ENCODE results near the gene THOP1.
A peak's percentile ranks its signal among the peaks of the same experiment; 100 is the strongest.
"Not testable (repeated sequence)": the region's sequence is repeated elsewhere in the genome, so short reads cannot be mapped to it uniquely, and the experiment has no call there.

Gene THOP1

DNA sequence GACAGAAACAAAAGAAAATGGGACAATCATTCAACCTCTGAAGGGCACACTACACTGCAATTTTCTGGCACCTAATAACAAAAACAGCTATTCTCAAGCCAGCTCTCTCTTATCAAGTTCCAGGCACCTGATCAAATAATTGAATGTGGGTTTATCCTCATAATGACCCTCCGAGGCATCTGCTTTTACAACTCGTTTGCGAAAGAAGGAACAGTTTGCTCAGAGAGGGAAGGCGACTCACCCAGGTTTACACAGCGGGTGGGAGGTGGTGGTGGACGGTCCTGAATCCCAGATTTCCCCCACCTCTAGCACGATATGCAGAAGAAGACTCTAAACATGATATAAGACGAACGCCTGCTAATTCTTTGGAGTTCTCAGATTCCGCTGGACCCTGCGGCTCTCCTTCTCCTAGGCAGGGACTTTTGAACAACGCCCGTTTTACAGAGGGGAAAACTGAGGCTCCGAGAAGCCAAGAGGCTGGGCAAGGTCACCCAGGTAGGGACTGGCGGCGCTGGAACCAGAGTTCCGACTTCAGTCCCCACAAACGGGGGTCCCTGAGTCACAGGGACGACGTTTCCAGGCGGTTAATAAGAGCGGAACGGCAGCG is 2.9 kb upstream of the THOP1 start:
- Histone ChIP-seq H3K4me1 (ENCODE audit: control insufficient read depth in 2 of 2, insufficient read depth in 2 of 2, low read length in 2 of 2) (peaks cover 23 to 35% of the 10 kb centered on the region in 2 donors), H3K9ac (ENCODE audit: low read depth in 1 of 2, low read length in 2 of 2) (peak overlapping the region; percentile 99), H3K27ac (ENCODE audit: low read depth in 2 of 2, low read length in 2 of 2) (peak overlapping the region; percentile 85 to 87), H3K27me3 (ENCODE audit: control insufficient read depth in 2 of 2, insufficient read depth in 2 of 2, low read length in 2 of 2) (no peaks in the 10 kb centered on the region), H3K9me3 (ENCODE audit: control insufficient read depth in 2 of 2, low read length in 2 of 2) (no peaks in the 10 kb centered on the region), H3K36me3 (ENCODE audit: control insufficient read depth in 2 of 2, insufficient read depth in 2 of 2, low read length in 2 of 2) (peaks cover 0 to 2% of the 10 kb centered on the region in 2 donors), H3K4me3 (ENCODE audit: low read length in 2 of 2) (peak overlapping the region; percentile 72 to 89)

DNA sequence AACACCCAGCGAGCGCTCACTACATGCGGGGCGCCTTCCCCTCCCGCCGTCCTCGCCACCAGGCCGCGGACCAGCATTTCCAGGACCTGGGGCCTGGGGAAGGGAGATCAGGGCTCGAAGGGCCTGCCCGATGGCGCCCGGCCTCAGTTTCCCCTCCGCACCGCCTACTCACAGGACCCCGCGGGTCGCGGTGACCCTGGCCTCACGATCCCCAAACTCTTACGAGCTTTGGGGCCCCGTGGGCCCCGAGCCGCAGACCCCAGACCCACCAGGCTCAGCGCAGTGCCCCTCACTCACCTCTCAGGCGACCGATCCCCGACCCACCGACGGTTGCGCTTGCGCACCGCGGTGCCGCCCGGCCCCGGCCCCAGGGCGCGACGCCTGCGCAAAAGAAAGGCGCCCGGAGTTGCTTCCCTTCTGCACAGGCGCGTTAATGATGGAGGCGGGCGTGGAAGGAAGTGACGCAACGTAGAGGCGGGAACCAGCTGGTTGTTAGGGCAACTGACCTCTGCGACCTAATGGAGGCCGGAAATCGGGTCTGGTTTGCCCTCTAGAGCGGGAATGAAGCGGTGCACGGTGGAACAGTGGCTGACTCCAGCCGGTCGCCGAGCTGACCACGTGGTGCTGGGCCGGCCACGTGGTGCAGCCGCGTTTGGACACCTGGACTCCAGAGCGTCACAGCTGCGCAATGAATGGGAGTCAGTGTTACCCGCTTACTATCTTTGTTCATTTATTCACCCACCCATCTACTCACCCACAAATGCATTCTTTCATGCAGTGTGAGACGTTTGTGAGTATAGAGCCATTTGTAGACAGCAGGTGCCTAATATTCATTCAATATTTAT is 2.1 kb upstream of the THOP1 start, which contains the start of gene SGTA:
SGTA (minus strand) TSS at position 338 of the 845 bp plus-strand sequence. CDS start 14,205 bp downstream, outside the sequence.
- H3K4me3 ChIP-seq (ENCODE audit: low read length in 2 of 2) = peak within 1 kb of the TSS; percentile 72 to 89
- peaks cover 23 to 35% of the 10 kb centered on the region in 2 donors for H3K4me1 ChIP-seq (ENCODE audit: control insufficient read depth in 2 of 2, insufficient read depth in 2 of 2, low read length in 2 of 2)
- no peaks in the 10 kb centered on the region for H3K36me3 ChIP-seq (ENCODE audit: control insufficient read depth in 2 of 2, insufficient read depth in 2 of 2, low read length in 2 of 2)
- H3K27ac ChIP-seq (ENCODE audit: low read depth in 2 of 2, low read length in 2 of 2) = peak within 1 kb of the TSS; percentile 85 to 87
- H3K9me3 ChIP-seq (ENCODE audit: control insufficient read depth in 2 of 2, low read length in 2 of 2) = no peaks in the 10 kb centered on the region
- peak within 1 kb of the TSS; percentile 99 for H3K9ac ChIP-seq (ENCODE audit: low read depth in 1 of 2, low read length in 2 of 2)
- no peaks in the 10 kb centered on the region for H3K27me3 ChIP-seq (ENCODE audit: control insufficient read depth in 2 of 2, insufficient read depth in 2 of 2, low read length in 2 of 2)

DNA sequence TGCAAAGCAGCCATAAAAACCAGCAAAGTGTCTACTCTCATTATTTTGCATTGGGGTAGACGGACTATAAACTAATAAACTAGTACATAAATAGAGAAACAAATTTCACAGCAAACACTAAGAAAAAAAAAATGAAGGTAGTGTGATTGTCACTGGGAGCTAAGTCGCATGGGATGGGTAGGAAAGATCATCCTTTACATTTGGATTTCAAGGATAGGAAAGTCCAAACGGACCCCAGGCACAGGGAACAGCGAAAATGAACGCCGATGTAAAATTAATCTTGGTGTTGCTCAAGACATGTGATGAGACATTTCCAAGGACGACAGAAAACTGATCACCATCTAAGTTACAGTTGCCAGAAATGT is 1.5 kb upstream of the THOP1 start:
- Histone ChIP-seq H3K9ac (ENCODE audit: low read depth in 1 of 2, low read length in 2 of 2) (peak overlapping the region; percentile 42 to 75), H3K9me3 (ENCODE audit: control insufficient read depth in 2 of 2, low read length in 2 of 2) (no peaks in the 10 kb centered on the region), H3K27ac (ENCODE audit: low read depth in 2 of 2, low read length in 2 of 2) (peak overlapping the region; percentile 85 to 87), H3K27me3 (ENCODE audit: control insufficient read depth in 2 of 2, insufficient read depth in 2 of 2, low read length in 2 of 2) (no peaks in the 10 kb centered on the region), H3K4me3 (ENCODE audit: low read length in 2 of 2) (peak overlapping the region; percentile 72 to 89), H3K36me3 (ENCODE audit: control insufficient read depth in 2 of 2, insufficient read depth in 2 of 2, low read length in 2 of 2) (no peaks in the 10 kb centered on the region), H3K4me1 (ENCODE audit: control insufficient read depth in 2 of 2, insufficient read depth in 2 of 2, low read length in 2 of 2) (peaks cover 23 to 35% of the 10 kb centered on the region in 2 donors)

DNA sequence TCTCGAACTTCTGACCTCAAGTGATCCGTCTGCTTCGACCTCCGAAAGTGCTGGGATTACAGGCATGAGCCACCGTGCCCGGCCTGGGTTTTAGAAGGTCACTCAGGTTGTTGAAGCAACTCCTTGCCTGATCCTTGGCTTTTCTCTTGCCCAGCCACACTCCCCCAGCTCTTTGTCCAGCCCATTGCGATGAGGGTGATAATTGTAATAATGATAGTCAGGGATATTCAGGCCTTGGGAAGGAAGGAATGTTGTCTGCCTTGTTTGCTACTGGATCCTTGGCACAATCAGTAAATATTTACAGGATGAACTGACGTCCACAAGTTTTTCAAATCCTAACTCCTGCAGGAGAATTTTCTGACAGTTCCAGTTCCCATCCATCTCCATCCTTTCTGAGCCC is 1.8 kb downstream of the THOP1 start:
- Histone ChIP-seq H3K4me3 (ENCODE audit: low read length in 2 of 2) (no peak overlapping the region), H3K9ac (ENCODE audit: low read depth in 1 of 2, low read length in 2 of 2) (no peak overlapping the region), H3K27me3 (ENCODE audit: control insufficient read depth in 2 of 2, insufficient read depth in 2 of 2, low read length in 2 of 2) (no peaks in the 10 kb centered on the region), H3K9me3 (ENCODE audit: control insufficient read depth in 2 of 2, low read length in 2 of 2) (no peaks in the 10 kb centered on the region), H3K4me1 (ENCODE audit: control insufficient read depth in 2 of 2, insufficient read depth in 2 of 2, low read length in 2 of 2) (peaks cover 18 to 21% of the 10 kb centered on the region in 2 donors), H3K36me3 (ENCODE audit: control insufficient read depth in 2 of 2, insufficient read depth in 2 of 2, low read length in 2 of 2) (peaks cover 5 to 6% of the 10 kb centered on the region in 2 donors), H3K27ac (ENCODE audit: low read depth in 2 of 2, low read length in 2 of 2) (no peak overlapping the region)

DNA sequence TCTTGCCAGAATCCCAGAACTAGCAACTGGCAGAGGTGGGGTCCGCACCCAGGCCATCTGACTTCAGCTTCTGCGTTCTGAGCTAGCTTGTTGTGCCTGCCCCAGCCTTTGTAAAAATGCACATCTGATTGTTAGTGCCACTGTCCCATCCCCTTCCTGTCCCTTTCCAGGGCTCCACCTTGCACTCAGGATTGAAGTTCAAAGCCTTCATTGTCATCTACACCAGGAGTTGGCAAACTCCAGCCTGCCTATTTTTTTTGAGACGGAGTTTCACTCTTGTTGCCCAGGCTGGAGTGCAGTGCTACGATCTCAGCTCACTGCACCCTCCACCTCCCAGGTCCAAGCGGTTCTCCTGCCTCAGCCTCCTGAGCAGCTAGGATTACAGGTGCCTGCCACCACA is 2.9 kb downstream of the THOP1 start:
- no peak overlapping the region for H3K27ac ChIP-seq (ENCODE audit: low read depth in 2 of 2, low read length in 2 of 2)
- no peak overlapping the region for H3K9ac ChIP-seq (ENCODE audit: low read depth in 1 of 2, low read length in 2 of 2)
- no peaks in the 10 kb centered on the region for H3K27me3 ChIP-seq (ENCODE audit: control insufficient read depth in 2 of 2, insufficient read depth in 2 of 2, low read length in 2 of 2)
- H3K4me1 ChIP-seq (ENCODE audit: control insufficient read depth in 2 of 2, insufficient read depth in 2 of 2, low read length in 2 of 2) = peaks cover 14 to 18% of the 10 kb centered on the region in 2 donors
- peaks cover 5 to 6% of the 10 kb centered on the region in 2 donors for H3K36me3 ChIP-seq (ENCODE audit: control insufficient read depth in 2 of 2, insufficient read depth in 2 of 2, low read length in 2 of 2)
- H3K9me3 ChIP-seq (ENCODE audit: control insufficient read depth in 2 of 2, low read length in 2 of 2) = no peaks in the 10 kb centered on the region
- no peak overlapping the region for H3K4me3 ChIP-seq (ENCODE audit: low read length in 2 of 2)

DNA sequence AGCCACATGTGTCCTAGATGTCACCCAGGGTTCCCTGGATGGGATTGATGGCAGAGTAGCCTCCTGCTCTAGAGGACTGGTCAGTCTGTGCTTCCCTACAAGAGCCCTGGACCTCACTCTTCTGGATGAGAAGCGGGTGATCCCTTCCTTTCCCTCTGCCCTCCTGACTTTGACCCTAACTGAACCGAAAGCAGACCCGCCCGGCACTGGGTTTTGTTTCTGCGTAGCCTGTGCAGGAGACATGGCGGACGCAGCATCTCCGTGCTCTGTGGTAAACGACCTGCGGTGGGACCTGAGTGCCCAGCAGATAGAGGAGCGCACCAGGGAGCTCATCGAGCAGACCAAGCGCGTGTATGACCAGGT is 4.9 kb downstream of the THOP1 start:
- Histone ChIP-seq H3K9me3 (ENCODE audit: control insufficient read depth in 2 of 2, low read length in 2 of 2) (no peaks in the 10 kb centered on the region), H3K9ac (ENCODE audit: low read depth in 1 of 2, low read length in 2 of 2) (no peak overlapping the region), H3K27ac (ENCODE audit: low read depth in 2 of 2, low read length in 2 of 2) (no peak overlapping the region), H3K4me3 (ENCODE audit: low read length in 2 of 2) (no peak overlapping the region), H3K27me3 (ENCODE audit: control insufficient read depth in 2 of 2, insufficient read depth in 2 of 2, low read length in 2 of 2) (no peaks in the 10 kb centered on the region), H3K36me3 (ENCODE audit: control insufficient read depth in 2 of 2, insufficient read depth in 2 of 2, low read length in 2 of 2) (peaks cover 6% of the 10 kb centered on the region in 2 donors), H3K4me1 (ENCODE audit: control insufficient read depth in 2 of 2, insufficient read depth in 2 of 2, low read length in 2 of 2) (peaks cover 7 to 8% of the 10 kb centered on the region in 2 donors)

DNA sequence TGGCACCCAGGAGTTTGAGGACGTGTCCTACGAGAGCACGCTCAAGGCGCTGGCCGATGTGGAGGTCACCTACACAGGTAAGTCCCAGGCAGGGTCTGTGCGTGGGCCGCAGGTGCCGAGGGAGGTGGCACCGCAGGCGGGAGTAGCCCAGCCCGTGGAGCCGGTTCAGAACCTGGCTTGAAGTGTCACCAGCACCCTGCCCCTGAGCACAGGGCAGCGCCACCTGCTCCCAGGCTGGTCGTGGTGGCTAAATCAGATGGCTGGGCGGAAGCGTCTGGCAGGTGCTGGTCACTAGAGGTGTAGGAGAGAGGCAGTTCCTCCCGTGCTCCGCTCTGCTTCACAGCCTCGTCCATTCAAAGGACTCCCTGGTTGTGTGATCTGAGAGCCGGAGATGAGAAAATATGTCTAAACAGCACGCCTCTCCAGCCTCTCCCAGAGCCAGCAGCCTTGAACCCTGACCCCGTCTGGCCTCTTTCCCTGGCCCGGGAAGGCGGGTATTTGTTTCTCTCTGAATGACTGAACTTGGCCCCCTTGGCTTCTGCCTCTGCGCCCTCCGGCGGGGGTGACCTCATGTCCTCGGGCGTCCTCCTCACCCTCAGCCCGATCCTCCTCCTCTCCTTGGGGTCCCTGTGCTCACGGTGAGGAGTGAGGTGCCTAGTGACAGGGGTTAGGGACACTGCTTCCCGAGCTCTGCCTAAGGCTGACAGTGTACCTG is 5.4 kb downstream of the THOP1 start:
- Histone ChIP-seq H3K9ac (ENCODE audit: low read depth in 1 of 2, low read length in 2 of 2) (no peak overlapping the region), H3K4me1 (ENCODE audit: control insufficient read depth in 2 of 2, insufficient read depth in 2 of 2, low read length in 2 of 2) (peaks cover 7% of the 10 kb centered on the region in 2 donors), H3K27ac (ENCODE audit: low read depth in 2 of 2, low read length in 2 of 2) (no peak overlapping the region), H3K36me3 (ENCODE audit: control insufficient read depth in 2 of 2, insufficient read depth in 2 of 2, low read length in 2 of 2) (peaks cover 7 to 8% of the 10 kb centered on the region in 2 donors), H3K4me3 (ENCODE audit: low read length in 2 of 2) (no peak overlapping the region), H3K27me3 (ENCODE audit: control insufficient read depth in 2 of 2, insufficient read depth in 2 of 2, low read length in 2 of 2) (no peaks in the 10 kb centered on the region), H3K9me3 (ENCODE audit: control insufficient read depth in 2 of 2, low read length in 2 of 2) (no peaks in the 10 kb centered on the region)

DNA sequence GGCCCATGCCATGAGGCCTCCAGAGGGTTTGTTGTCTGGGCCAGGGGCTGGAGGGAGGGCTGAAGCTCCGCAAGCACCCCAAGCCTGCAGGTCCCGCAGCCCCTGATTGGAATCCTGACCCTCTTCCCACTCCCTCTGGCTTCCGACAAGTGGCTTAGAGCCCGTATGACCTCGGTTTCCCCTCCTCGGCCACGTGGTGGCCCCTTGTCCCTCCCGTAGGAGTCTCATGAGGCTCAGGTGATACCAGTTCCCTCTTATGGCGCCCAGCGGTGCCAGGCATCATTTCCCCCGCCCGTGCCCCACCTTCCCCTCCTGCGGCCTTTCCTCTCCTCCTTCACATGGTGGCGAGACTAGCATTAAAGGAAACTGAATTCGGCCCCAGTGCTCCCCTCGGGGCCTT is 6.1 kb downstream of the THOP1 start:
- Histone ChIP-seq H3K4me1 (ENCODE audit: control insufficient read depth in 2 of 2, insufficient read depth in 2 of 2, low read length in 2 of 2) (no peaks in the 10 kb centered on the region), H3K27me3 (ENCODE audit: control insufficient read depth in 2 of 2, insufficient read depth in 2 of 2, low read length in 2 of 2) (no peaks in the 10 kb centered on the region), H3K9me3 (ENCODE audit: control insufficient read depth in 2 of 2, low read length in 2 of 2) (no peaks in the 10 kb centered on the region), H3K36me3 (ENCODE audit: control insufficient read depth in 2 of 2, insufficient read depth in 2 of 2, low read length in 2 of 2) (peaks cover 8% of the 10 kb centered on the region in 2 donors), H3K27ac (ENCODE audit: low read depth in 2 of 2, low read length in 2 of 2) (no peak overlapping the region), H3K9ac (ENCODE audit: low read depth in 1 of 2, low read length in 2 of 2) (no peak overlapping the region), H3K4me3 (ENCODE audit: low read length in 2 of 2) (no peak overlapping the region)

DNA sequence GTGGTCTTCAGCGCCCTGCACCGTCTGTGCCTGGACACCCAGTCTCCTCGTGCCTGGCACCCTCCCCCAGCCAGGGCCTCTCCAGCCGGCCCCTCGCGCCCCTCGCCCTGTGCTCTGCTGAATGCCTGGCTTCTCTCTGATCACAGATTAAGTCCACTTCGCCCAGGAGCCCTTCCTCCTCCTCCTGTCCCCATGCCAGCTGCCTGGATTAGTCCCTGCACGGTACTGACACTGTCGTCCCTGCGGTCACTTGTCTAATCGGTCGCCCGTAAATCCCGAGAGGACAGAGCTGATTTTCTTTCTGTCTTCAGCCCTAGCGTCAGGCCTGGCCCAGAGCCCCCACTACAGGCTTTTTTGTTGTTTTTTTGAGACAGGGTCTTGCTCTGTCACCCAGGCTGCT is 6.6 kb downstream of the THOP1 start:
- no peak overlapping the region for H3K27ac ChIP-seq (ENCODE audit: low read depth in 2 of 2, low read length in 2 of 2)
- H3K4me3 ChIP-seq (ENCODE audit: low read length in 2 of 2) = no peak overlapping the region
- no peaks in the 10 kb centered on the region for H3K9me3 ChIP-seq (ENCODE audit: control insufficient read depth in 2 of 2, low read length in 2 of 2)
- H3K9ac ChIP-seq (ENCODE audit: low read depth in 1 of 2, low read length in 2 of 2) = no peak overlapping the region
- H3K36me3 ChIP-seq (ENCODE audit: control insufficient read depth in 2 of 2, insufficient read depth in 2 of 2, low read length in 2 of 2) = peaks cover 8% of the 10 kb centered on the region in 2 donors
- H3K27me3 ChIP-seq (ENCODE audit: control insufficient read depth in 2 of 2, insufficient read depth in 2 of 2, low read length in 2 of 2) = no peaks in the 10 kb centered on the region
- no peaks in the 10 kb centered on the region for H3K4me1 ChIP-seq (ENCODE audit: control insufficient read depth in 2 of 2, insufficient read depth in 2 of 2, low read length in 2 of 2)

DNA sequence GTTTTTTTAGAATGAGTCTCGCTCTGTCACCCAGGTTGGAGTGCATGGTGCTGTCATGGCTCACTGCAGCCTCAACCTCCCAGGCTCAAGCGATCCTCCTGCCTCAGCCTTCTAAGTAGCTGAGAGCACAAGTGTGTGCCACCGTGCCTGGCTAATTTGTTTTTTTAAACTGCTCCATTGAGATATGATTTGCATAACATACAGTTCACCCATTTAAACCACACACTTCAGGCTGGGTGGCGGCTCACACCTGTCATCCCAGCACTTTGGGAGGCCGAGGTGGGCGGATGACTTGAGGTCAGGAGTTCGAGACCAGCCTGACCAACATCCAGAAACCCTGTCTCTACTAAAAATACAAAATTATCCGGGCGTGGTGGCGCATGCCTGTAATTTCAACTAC is 7.4 kb downstream of the THOP1 start:
- H3K36me3 ChIP-seq (ENCODE audit: control insufficient read depth in 2 of 2, insufficient read depth in 2 of 2, low read length in 2 of 2) = peaks cover 8 to 12% of the 10 kb centered on the region in 2 donors
- not testable (repeated sequence) for H3K9me3 ChIP-seq (ENCODE audit: control insufficient read depth in 2 of 2, low read length in 2 of 2); H3K27ac ChIP-seq (ENCODE audit: low read depth in 2 of 2, low read length in 2 of 2); H3K4me3 ChIP-seq (ENCODE audit: low read length in 2 of 2); H3K9ac ChIP-seq (ENCODE audit: low read depth in 1 of 2, low read length in 2 of 2); H3K27me3 ChIP-seq (ENCODE audit: control insufficient read depth in 2 of 2, insufficient read depth in 2 of 2, low read length in 2 of 2); H3K4me1 ChIP-seq (ENCODE audit: control insufficient read depth in 2 of 2, insufficient read depth in 2 of 2, low read length in 2 of 2)

All from mucosa of rectum (tissue), 2 donors.